WTC11 (cell line): ENCODE measurements around the gene ADGRV1. TPM values are rescaled to one million over a fixed set of nuclear protein-coding genes. Genes with fewer than 3 reads are reported as not detected.

Source experiments
- ATAC-seq: fragments of 200-7000 bp; cut with Tn5 transposase; 2 replicates; pipeline ENCODE4 v1.10.0; 2021; ENCODE audit warnings: mild to moderate bottlenecking, moderate library complexity
- CTCF ChIA-PET: fragments of 300-600 bp; sonication (Branson Sonifier 250); formaldehyde crosslinking; loops from one replicate; lab custom pipeline; 2021; ENCODE audit warnings: antibody characterized with exemption; lab: Charles Lee
- POLR2A ChIA-PET: fragments of 350-600 bp; sonication (Branson Sonifier 250); formaldehyde crosslinking; loops from one replicate; lab custom pipeline; 2021; ENCODE audit warnings: antibody characterized with exemption; lab: Charles Lee
- DNase-seq: peaks from one replicate; pipeline ENCODE4 v3.0.0; 2021; ENCODE audit warnings: low spot score
- H3K27ac Mint-ChIP-seq: 2 replicates; pipeline ENCODE4 v1.8.0; 2021; ENCODE audit warnings: mixed read lengths
- H3K27me3 Mint-ChIP-seq: 2 replicates; pipeline ENCODE4 v1.8.0; 2021; ENCODE audit warnings: low read depth, mild to moderate bottlenecking, moderate library complexity, mixed read lengths
- H3K36me3 Mint-ChIP-seq: 2 replicates; pipeline ENCODE4 v1.8.0; 2021; ENCODE audit warnings: mixed read lengths
- H3K4me1 Mint-ChIP-seq: 2 replicates; pipeline ENCODE4 v1.8.0; 2022; ENCODE audit warnings: mixed read lengths
- H3K4me3 Mint-ChIP-seq: 2 replicates; pipeline ENCODE4 v1.8.0; 2021; ENCODE audit warnings: mild to moderate bottlenecking, moderate library complexity, mixed read lengths
- H3K9me3 Mint-ChIP-seq: 2 replicates; pipeline ENCODE4 v1.8.0; 2021; ENCODE audit warnings: mixed read lengths
- ETV6 ChIP-seq: sonication (generic); formaldehyde crosslinking; IDR thresholded peaks from 2 replicates; pipeline ENCODE4 v1.8.1; 2022; ENCODE audit warnings: mild to moderate bottlenecking, missing genetic modification reagents
- GRHL2 ChIP-seq: fragments of 250-450 bp; sonication (Bioruptor Pico); IDR thresholded peaks from 2 replicates; pipeline ENCODE4 v1.8.0; 2022; ENCODE audit warnings: mild to moderate bottlenecking, moderate library complexity; ENCODE audit not compliant: insufficient replicate concordance, severe bottlenecking
- JAZF1 ChIP-seq: fragments of 250-450 bp; sonication (Bioruptor Pico); IDR thresholded peaks from 2 replicates; pipeline ENCODE4 v1.9.0; 2021; ENCODE audit warnings: moderate library complexity, mild to moderate bottlenecking, inconsistent platforms
- NR1H2 ChIP-seq: sonication (generic); formaldehyde crosslinking; IDR thresholded peaks from 2 replicates; pipeline ENCODE4 v1.9.0; 2021; ENCODE audit warnings: mild to moderate bottlenecking, moderate library complexity, missing genetic modification reagents
- NR3C1 ChIP-seq: sonication (generic); formaldehyde crosslinking; conservative IDR thresholded peaks from 2 replicates; pipeline ENCODE4 v1.8.1; 2023; ENCODE audit warnings: low read depth, mild to moderate bottlenecking, missing genetic modification reagents
- SMAD3 ChIP-seq: sonication (generic); formaldehyde crosslinking; IDR thresholded peaks from 2 replicates; pipeline ENCODE4 v1.8.0; 2022; ENCODE audit warnings: missing genetic modification reagents, mild to moderate bottlenecking, borderline replicate concordance
- TEAD1 ChIP-seq: sonication (generic); formaldehyde crosslinking; IDR thresholded peaks from 2 replicates; pipeline ENCODE4 v1.8.0; 2022; ENCODE audit warnings: mild to moderate bottlenecking, missing genetic modification reagents
- ZNF121 ChIP-seq: sonication (generic); formaldehyde crosslinking; IDR thresholded peaks from 2 replicates; pipeline ENCODE4 v1.8.0; 2023; ENCODE audit warnings: missing genetic modification reagents
- ZNF138 ChIP-seq: sonication (generic); formaldehyde crosslinking; conservative IDR thresholded peaks from 2 replicates; pipeline ENCODE4 v1.8.1; 2022; ENCODE audit warnings: mild to moderate bottlenecking, moderate library complexity, missing genetic modification reagents
- ZNF317 ChIP-seq: sonication (generic); formaldehyde crosslinking; IDR thresholded peaks from 2 replicates; pipeline ENCODE4 v1.8.1; 2023; ENCODE audit warnings: low read depth, mild to moderate bottlenecking, moderate library complexity, missing genetic modification reagents, borderline replicate concordance
- ZNF416 ChIP-seq: fragments of 250-450 bp; sonication (Bioruptor Pico); IDR thresholded peaks from 2 replicates; pipeline ENCODE4 v1.9.0; 2021; ENCODE audit warnings: mild to moderate bottlenecking, inconsistent platforms
- ZNF423 ChIP-seq: fragments of 250-450 bp; sonication (Bioruptor Pico); IDR thresholded peaks from 2 replicates; pipeline ENCODE4 v2.1.2; 2022; ENCODE audit warnings: mild to moderate bottlenecking, moderate library complexity
- total RNA-seq: library from RNA; stranded (reverse); gene quantifications from 3 replicates; pipeline ENCODE4 v1.2.3, GENCODE V29; 2021
- TF ChIP-seq, protein P1 (sequence below): sonication (generic); formaldehyde crosslinking; IDR thresholded peaks from 2 replicates; pipeline ENCODE4 v1.8.1; 2022; ENCODE audit warnings: low read depth, mild to moderate bottlenecking, moderate library complexity, missing genetic modification reagents, borderline replicate concordance
- TF ChIP-seq, protein P2 (sequence below): fragments of 200-600 bp; IDR thresholded peaks from 2 replicates; pipeline ENCODE4 v1.8.0; 2022; ENCODE audit warnings: antibody characterized with exemption
- TF ChIP-seq, protein P3 (sequence below): sonication (generic); formaldehyde crosslinking; IDR thresholded peaks from 2 replicates; pipeline ENCODE4 v1.8.1; 2023; ENCODE audit warnings: mild to moderate bottlenecking, missing genetic modification reagents, borderline replicate concordance
- TF ChIP-seq, protein P4 (sequence below): sonication (generic); formaldehyde crosslinking; IDR thresholded peaks from 2 replicates; pipeline ENCODE4 v1.8.0; 2022; ENCODE audit warnings: mild to moderate bottlenecking, missing genetic modification reagents
- TF ChIP-seq, protein P5 (sequence below): sonication (generic); formaldehyde crosslinking; IDR thresholded peaks from 2 replicates; pipeline ENCODE4 v1.8.1; 2022; ENCODE audit warnings: low read depth, missing genetic modification reagents, borderline replicate concordance
- TF ChIP-seq, protein P6 (sequence below): sonication (generic); formaldehyde crosslinking; IDR thresholded peaks from 2 replicates; pipeline ENCODE4 v1.8.0; 2023; ENCODE audit warnings: missing genetic modification reagents

ADGRV1 gene
- total RNA-seq, 1 experiment from 2014 or later: 74.5 TPM

DNA sequence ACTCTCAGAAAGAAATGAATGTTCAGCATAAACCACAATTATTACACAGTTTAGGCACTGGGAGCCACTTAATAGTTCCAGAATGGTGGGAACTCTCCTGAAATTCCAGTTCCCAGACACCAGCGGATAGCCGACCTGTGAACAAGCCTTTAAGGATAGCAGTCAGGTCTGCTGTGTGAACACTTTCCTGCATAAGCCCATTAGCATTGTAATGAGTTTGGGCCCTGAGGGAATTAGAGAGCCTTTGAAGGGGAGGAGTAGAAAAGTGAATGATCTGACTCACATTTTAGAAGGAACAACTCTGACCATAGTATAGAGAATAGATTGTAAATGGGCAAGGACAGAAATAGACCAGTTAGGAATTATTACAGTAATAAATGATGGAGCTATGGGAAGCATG, 189.1 kb downstream of the ADGRV1 start (continued):
- TF ChIP-seq, protein P1, sequence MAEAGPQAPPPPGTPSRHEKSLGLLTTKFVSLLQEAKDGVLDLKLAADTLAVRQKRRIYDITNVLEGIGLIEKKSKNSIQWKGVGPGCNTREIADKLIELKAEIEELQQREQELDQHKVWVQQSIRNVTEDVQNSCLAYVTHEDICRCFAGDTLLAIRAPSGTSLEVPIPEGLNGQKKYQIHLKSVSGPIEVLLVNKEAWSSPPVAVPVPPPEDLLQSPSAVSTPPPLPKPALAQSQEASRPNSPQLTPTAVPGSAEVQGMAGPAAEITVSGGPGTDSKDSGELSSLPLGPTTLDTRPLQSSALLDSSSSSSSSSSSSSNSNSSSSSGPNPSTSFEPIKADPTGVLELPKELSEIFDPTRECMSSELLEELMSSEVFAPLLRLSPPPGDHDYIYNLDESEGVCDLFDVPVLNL (CRISPR knock-in tag): no peak
- no peak for TF ChIP-seq ZNF317 (CRISPR knock-in tag)
- TF ChIP-seq, protein P2, sequence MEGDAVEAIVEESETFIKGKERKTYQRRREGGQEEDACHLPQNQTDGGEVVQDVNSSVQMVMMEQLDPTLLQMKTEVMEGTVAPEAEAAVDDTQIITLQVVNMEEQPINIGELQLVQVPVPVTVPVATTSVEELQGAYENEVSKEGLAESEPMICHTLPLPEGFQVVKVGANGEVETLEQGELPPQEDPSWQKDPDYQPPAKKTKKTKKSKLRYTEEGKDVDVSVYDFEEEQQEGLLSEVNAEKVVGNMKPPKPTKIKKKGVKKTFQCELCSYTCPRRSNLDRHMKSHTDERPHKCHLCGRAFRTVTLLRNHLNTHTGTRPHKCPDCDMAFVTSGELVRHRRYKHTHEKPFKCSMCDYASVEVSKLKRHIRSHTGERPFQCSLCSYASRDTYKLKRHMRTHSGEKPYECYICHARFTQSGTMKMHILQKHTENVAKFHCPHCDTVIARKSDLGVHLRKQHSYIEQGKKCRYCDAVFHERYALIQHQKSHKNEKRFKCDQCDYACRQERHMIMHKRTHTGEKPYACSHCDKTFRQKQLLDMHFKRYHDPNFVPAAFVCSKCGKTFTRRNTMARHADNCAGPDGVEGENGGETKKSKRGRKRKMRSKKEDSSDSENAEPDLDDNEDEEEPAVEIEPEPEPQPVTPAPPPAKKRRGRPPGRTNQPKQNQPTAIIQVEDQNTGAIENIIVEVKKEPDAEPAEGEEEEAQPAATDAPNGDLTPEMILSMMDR: no peak

DNA sequence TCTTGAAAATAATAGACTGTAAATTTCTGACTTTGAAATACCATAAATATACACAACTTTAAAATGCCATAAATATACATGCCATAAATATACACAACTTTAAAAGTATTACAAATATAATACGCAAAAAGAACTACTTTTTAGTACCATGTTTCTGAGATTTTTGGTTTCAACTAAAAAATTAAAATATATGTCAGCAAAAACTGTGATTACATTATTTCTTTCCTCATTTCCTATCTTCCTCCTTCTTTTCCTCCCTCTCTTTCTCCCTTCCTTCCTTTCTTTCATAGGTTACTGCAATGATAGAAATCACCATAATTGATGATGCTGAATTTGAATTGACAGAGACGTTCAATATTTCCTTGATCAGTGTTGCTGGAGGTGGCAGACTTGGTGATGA, 200.5 kb downstream of the ADGRV1 start:
- Mint-ChIP-seq H3K27ac (peak overlapping the region; percentile 22), H3K4me3 (no peak overlapping the region), H3K4me1 (no peaks in the 10 kb centered on the region), H3K9me3 (no peaks in the 10 kb centered on the region), H3K27me3 (no peaks in the 10 kb centered on the region), H3K36me3 (peaks cover 26% of the 10 kb centered on the region)
- CTCF ChIA-PET: no interaction called here
- ATAC-seq (no peak), DNase-seq (no peak)
- TF ChIP-seq TEAD1 (CRISPR knock-in tag) (no peak), ETV6 (CRISPR knock-in tag) (no peak), GRHL2 (CRISPR knock-in tag) (no peak), ZNF121 (CRISPR knock-in tag) (no peak), SMAD3 (no peak), JAZF1 (CRISPR knock-in tag) (no peak), ZNF138 (no peak), ZNF416 (CRISPR knock-in tag) (no peak), NR1H2 (CRISPR knock-in tag) (no peak), NR3C1 (CRISPR knock-in tag) (no peak), ZNF423 (CRISPR knock-in tag) (no peak)
- TF ChIP-seq, protein P3, sequence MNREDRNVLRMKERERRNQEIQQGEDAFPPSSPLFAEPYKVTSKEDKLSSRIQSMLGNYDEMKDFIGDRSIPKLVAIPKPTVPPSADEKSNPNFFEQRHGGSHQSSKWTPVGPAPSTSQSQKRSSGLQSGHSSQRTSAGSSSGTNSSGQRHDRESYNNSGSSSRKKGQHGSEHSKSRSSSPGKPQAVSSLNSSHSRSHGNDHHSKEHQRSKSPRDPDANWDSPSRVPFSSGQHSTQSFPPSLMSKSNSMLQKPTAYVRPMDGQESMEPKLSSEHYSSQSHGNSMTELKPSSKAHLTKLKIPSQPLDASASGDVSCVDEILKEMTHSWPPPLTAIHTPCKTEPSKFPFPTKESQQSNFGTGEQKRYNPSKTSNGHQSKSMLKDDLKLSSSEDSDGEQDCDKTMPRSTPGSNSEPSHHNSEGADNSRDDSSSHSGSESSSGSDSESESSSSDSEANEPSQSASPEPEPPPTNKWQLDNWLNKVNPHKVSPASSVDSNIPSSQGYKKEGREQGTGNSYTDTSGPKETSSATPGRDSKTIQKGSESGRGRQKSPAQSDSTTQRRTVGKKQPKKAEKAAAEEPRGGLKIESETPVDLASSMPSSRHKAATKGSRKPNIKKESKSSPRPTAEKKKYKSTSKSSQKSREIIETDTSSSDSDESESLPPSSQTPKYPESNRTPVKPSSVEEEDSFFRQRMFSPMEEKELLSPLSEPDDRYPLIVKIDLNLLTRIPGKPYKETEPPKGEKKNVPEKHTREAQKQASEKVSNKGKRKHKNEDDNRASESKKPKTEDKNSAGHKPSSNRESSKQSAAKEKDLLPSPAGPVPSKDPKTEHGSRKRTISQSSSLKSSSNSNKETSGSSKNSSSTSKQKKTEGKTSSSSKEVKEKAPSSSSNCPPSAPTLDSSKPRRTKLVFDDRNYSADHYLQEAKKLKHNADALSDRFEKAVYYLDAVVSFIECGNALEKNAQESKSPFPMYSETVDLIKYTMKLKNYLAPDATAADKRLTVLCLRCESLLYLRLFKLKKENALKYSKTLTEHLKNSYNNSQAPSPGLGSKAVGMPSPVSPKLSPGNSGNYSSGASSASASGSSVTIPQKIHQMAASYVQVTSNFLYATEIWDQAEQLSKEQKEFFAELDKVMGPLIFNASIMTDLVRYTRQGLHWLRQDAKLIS: no peak
- TF ChIP-seq, protein P4, sequence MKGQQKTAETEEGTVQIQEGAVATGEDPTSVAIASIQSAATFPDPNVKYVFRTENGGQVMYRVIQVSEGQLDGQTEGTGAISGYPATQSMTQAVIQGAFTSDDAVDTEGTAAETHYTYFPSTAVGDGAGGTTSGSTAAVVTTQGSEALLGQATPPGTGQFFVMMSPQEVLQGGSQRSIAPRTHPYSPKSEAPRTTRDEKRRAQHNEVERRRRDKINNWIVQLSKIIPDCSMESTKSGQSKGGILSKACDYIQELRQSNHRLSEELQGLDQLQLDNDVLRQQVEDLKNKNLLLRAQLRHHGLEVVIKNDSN (CRISPR knock-in tag): no peak
- TF ChIP-seq, protein P5, sequence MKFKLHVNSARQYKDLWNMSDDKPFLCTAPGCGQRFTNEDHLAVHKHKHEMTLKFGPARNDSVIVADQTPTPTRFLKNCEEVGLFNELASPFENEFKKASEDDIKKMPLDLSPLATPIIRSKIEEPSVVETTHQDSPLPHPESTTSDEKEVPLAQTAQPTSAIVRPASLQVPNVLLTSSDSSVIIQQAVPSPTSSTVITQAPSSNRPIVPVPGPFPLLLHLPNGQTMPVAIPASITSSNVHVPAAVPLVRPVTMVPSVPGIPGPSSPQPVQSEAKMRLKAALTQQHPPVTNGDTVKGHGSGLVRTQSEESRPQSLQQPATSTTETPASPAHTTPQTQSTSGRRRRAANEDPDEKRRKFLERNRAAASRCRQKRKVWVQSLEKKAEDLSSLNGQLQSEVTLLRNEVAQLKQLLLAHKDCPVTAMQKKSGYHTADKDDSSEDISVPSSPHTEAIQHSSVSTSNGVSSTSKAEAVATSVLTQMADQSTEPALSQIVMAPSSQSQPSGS (CRISPR knock-in tag): no peak
- TF ChIP-seq, protein P6, sequence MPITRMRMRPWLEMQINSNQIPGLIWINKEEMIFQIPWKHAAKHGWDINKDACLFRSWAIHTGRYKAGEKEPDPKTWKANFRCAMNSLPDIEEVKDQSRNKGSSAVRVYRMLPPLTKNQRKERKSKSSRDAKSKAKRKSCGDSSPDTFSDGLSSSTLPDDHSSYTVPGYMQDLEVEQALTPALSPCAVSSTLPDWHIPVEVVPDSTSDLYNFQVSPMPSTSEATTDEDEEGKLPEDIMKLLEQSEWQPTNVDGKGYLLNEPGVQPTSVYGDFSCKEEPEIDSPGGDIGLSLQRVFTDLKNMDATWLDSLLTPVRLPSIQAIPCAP (CRISPR knock-in tag): no peak
- TF ChIP-seq, all 79 proteins: peak for 0
- POLR2A ChIA-PET: no interaction called here
